ENCODE data around the gene FRMD4A.

GRCh38 chr10:14247377-14248116 lies 83.2 kb downstream of the FRMD4A start:
- TF ChIP-seq POLR2A (IDR thresholded peaks at IDR 0.05) (no peak), CTCF (IDR thresholded peaks at IDR 0.05) (no peak)

Measured in uterus (tissue), 2 donors.